Stimulated activated effector memory CD8-positive, alpha-beta T cell treated with anti-CD3 and anti-CD28 coated beads, Interleukin-12 subunit alpha, Interleukin-12 subunit beta, amount 100 ng/mL, for 72 hours (primary cell): ENCODE data around the gene RCSD1.

Experiments
- ATAC-seq: fragments of 150-1000 bp; cut with Tn5 transposase; 2 replicates; pipeline ENCODE4 v1.10.0; 2021
- DNase-seq, 2 donors: peaks; one replicate each; pipeline ENCODE4 v3.0.0; 2021 to 2022; ENCODE audit warnings: low spot score in 2 of 2
- H3K27ac Mint-ChIP-seq: one replicate; pipeline ENCODE4 v1.8.0; 2022; ENCODE audit warnings: mild to moderate bottlenecking, mixed read lengths
- H3K36me3 Mint-ChIP-seq: one replicate; pipeline ENCODE4 v1.8.0; 2022; ENCODE audit warnings: mild to moderate bottlenecking, mixed read lengths
- H3K4me1 Mint-ChIP-seq: one replicate; pipeline ENCODE4 v1.8.0; 2022; ENCODE audit warnings: mixed read lengths
- H3K4me3 Mint-ChIP-seq: one replicate; pipeline ENCODE4 v1.8.0; 2022; ENCODE audit warnings: mild to moderate bottlenecking, mixed read lengths
- H3K9me3 Mint-ChIP-seq: one replicate; pipeline ENCODE4 v1.8.0; 2022; ENCODE audit warnings: mixed read lengths

The RCSD1 gene

DNA sequence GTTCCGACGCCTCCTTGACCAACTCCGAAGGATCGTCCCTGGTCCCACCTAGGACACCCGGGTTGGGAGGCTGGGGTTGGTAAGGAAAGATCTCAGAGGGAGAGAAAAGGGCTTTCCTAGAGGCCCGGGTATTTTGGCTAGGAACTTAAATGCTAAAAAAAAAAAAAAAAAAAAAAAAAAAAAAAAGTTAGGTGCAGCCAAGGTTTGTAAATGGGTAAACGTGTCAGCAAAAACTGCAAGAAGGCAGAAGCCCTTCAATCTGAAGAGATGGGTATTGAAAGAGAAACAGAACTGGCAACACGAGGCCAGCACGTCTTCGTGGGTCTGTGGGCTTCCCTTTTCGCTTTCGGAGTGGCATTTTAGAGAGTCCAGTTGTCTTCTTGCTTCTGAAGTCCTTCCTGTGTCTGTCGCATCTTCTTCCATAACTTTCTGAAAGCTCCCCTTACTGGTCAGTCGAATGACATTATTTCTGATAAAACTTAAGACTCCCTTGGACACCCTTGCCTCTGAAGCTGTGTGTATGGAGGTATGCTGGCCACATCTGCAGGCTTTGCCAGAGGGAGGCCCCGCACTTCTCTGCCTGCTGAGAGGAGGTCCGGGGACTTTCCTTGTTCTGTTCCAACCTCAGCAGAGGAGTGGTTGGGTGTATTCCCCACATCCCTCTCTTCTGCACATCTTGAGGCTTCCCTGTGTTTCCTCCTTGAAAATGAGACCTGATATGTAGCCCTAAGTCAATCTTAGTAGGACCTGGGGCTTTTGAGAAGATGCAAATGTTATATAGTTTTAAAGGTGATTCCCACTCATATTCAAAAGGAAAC is 745 bp downstream of the RCSD1 start:
- peak; percentile 15 for ATAC-seq
- peak in 1 of 2 donors; percentile 66 for DNase-seq
- Mint-ChIP-seq H3K36me3 (peaks cover 60% of the 10 kb centered on the region), H3K9me3 (no peaks in the 10 kb centered on the region), H3K27ac (peak overlapping the region; percentile 95), H3K4me3 (peak overlapping the region; percentile 81), H3K4me1 (peaks cover 72% of the 10 kb centered on the region)

DNA sequence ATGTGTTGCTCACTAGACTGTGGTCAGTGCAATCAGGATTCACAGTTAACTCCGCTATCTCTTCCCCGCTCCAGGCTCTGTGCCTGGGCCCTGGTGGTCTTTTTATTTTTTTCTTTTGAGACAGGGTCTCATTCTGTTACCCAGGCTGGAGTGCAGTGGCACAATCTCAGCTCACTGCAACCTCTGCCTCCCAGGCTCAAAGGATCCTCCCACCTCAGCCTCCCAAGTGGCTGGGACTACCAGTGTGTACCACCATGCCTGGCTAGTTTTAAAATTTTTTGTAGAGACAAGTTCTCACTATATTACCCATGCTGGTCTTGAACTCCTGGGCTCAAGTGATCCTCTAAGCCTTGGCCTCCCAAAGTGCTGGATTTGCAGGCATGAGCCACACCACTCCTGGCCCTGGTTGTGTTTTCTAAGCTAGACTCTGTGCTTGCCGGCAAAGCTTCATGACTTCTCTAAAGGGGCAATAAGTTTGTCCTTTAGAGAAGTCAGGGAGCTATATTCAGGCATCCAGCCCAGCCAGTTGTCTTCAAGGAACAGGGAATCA is 1.4 kb downstream of the RCSD1 start:
- ATAC-seq (no peak), DNase-seq (peak in 1 of 2 donors; percentile 57)
- Mint-ChIP-seq H3K9me3 (no peaks in the 10 kb centered on the region), H3K4me3 (peak overlapping the region; percentile 81), H3K27ac (peak overlapping the region; percentile 95), H3K4me1 (peaks cover 76% of the 10 kb centered on the region), H3K36me3 (peaks cover 64% of the 10 kb centered on the region)

DNA sequence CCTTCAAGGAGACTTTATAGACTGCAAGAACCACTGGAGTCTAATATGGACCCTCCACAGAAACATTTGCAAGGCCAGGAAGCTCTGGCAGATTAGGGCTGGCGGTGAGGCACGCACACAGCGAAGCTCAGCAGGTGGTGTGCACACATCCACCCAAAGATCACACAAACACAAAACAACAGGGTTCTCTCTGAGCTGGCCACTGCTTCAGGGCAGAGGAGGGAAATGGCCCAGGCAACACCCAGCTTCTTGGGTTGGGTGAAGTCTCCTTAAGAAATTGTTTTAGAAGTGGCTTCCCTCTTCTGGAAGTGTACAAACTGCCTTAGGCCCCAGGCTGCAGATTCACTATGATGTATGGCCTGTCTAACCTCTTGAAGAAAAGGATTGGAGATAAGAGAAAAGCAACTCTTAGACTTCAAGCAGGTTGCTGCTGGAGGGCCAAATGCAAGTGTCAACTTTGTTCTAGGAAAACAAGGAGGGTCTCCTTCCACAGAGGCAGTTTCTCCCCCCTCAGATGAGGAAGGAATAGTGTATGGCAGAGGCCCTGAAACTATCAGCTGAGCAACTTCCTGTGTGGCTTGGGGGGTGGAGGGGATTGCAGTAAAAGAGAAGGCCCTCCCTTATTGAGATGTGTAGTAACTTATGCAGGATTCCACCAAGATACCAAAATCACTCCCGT is 2.0 kb downstream of the RCSD1 start:
- no peaks in the 10 kb centered on the region for H3K9me3 Mint-ChIP-seq
- H3K36me3 Mint-ChIP-seq, result peaks cover 67% of the 10 kb centered on the region
- peak in 1 of 2 donors; percentile 68 for DNase-seq
- peaks cover 82% of the 10 kb centered on the region for H3K4me1 Mint-ChIP-seq
- H3K4me3 Mint-ChIP-seq, result peak overlapping the region; percentile 81
- peak; percentile 29 for ATAC-seq
- H3K27ac Mint-ChIP-seq, result peak overlapping the region; percentile 95

DNA sequence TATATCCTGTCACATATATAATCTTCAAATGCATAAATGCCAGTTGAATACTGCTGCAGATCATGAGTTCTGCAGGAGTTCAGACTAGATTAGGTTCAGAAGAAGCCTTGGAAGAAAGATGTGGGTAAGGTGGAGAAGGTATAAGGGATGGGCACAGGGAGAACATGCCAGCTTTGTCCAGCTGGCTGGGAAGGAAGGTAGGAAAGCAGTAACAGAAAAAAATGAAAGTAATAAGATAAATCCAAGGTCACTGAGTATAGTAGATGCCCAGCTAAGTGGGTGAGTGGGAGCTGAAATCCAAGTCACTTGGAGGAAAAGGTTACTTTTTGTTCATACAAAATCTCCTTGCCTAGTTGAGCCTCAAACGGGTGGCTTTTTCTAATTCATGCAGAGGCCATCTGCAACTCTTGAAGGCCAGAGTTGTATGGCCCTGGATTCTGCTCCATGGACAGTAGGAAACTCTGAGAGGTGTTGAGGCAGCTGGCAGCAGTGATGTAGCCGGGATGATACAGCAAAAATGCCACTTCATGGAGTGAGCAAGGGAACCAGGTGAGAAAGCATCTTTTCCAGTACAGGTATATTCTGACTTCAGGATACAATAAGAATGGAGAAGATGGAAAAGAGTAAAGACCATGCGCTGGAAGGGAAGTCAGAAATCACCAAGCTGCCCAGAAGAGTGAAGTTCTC is 3.4 kb downstream of the RCSD1 start:
- ATAC-seq (no peak), DNase-seq (no peak)
- Mint-ChIP-seq H3K4me3 (peak overlapping the region; percentile 81), H3K27ac (peak overlapping the region; percentile 95), H3K9me3 (no peaks in the 10 kb centered on the region), H3K4me1 (peaks cover 84% of the 10 kb centered on the region), H3K36me3 (peaks cover 63% of the 10 kb centered on the region)

DNA sequence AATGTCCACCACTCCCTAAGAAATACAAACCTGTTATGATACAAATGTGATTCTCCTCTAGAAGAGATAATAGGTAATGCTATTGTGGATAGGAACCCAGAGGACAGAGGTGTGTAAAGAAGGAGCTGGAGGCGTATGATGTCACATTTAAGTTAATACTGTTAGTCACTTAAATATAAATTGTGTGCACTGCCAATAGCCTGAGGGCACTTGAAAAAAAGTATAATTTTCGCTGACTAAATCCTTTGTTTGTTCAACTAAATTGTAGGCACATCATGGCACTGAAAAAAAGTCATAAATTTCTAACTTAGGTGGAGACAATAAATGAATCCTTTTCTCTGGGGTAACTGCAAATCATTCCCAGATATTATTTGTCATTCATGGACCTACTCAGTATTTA is 4.4 kb downstream of the RCSD1 start:
- H3K9me3 Mint-ChIP-seq, result no peaks in the 10 kb centered on the region
- H3K36me3 Mint-ChIP-seq, result peaks cover 71% of the 10 kb centered on the region
- peaks cover 80% of the 10 kb centered on the region for H3K4me1 Mint-ChIP-seq

DNA sequence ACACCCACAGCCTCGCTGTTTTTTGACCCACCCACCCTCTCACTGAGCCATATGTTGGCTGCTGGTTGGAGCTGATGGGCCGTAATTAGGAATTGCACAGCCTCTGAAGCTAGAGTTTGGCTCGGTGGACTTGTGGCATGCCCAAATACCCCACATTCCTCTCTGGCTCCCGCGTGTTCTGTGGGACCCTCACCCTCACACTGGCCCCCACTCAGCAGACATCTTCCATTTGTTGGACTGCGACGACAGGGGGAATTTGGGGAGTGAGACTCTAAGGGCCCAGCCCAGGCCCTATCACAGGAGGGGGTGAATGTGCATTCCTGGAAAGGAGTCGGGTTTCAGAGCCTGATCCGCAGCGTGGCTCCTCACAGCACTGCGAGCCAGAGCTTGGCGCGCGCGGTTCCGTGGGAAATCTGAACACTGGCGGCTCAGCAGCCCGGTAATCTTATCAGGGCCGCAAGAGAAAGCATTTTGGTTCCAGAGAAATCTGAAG is 5.2 kb downstream of the RCSD1 start:
- Mint-ChIP-seq H3K9me3 (no peaks in the 10 kb centered on the region), H3K4me3 (no peak overlapping the region), H3K27ac (peak overlapping the region; percentile 95), H3K36me3 (peaks cover 72% of the 10 kb centered on the region), H3K4me1 (peaks cover 83% of the 10 kb centered on the region)
- ATAC-seq (no peak), DNase-seq (no peak)

More for the DNA sequence above, 4.4 kb downstream of the RCSD1 start:
- peak overlapping the region; percentile 95 for H3K27ac Mint-ChIP-seq
- peak overlapping the region; percentile 81 for H3K4me3 Mint-ChIP-seq
- no peak for ATAC-seq
- DNase-seq, result no peak

DNA sequence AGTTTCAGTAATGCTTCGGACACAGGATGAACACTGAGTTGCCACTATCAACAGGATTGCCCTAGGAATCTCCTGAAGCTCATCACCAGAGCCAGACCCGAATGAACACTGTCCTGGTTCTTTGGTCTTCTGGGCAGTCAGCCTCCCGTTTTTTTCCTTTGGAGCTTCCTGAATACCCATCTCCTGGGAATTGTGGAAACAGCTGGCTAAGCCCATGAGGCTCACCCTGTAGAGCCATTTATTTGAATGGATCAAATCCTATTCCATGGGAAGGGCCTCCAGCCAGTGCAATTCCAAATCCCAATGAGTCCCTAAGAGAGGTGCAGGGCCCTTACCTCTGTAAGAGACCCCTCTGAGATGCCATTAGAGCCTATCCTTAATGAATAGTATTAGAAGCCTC is 5.9 kb downstream of the RCSD1 start:
- H3K36me3 Mint-ChIP-seq, result peaks cover 74% of the 10 kb centered on the region
- H3K9me3 Mint-ChIP-seq, result no peaks in the 10 kb centered on the region
- peak overlapping the region; percentile 96 for H3K27ac Mint-ChIP-seq
- DNase-seq (no peak), ATAC-seq (no peak)
- peak overlapping the region; percentile 74 for H3K4me3 Mint-ChIP-seq
- H3K4me1 Mint-ChIP-seq, result peaks cover 88% of the 10 kb centered on the region

DNA sequence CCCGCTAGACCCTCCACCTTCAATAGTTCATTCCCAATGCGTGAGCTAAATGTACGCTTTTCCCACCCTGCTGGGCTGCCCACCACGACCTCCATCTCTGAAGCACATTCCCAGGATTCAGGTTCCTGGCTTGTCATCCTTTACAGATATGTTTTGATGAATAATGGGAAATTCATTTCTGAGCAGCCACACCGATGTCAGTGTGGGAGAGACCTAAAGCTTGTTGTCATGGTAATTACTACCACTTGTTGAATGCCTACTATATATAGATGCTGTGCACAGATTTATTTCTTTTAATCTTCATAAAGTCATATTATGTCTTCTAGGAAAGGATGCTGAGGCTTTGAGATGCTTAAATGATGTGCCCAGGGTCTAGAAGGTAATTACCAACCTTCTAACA is 8.0 kb downstream of the RCSD1 start:
- Mint-ChIP-seq H3K27ac (peak overlapping the region; percentile 96), H3K4me1 (peaks cover 91% of the 10 kb centered on the region), H3K4me3 (peak overlapping the region; percentile 74), H3K36me3 (peaks cover 79% of the 10 kb centered on the region), H3K9me3 (no peaks in the 10 kb centered on the region)
- DNase-seq (no peak), ATAC-seq (no peak)

DNA sequence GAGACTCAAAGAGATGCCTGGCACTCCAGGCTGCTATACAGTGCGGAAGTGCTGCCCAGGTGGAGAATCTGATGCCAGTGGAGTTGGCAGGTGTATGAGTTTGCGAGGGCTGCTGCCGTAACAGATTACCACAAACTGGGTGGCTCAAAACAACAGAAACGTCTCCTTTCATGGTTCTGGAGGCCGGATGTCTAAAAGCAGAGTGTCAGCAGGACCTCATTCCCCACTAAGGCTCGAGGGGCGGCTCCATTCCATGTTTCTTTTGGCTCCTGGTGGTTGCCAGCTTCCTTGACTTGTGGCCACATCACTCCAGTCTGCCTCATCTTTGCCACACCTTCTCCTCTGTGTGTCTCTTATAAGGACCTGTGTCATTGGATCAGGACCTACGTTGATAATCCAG is 10.0 kb downstream of the RCSD1 start:
- peaks cover 75% of the 10 kb centered on the region for H3K36me3 Mint-ChIP-seq
- DNase-seq (no peak), ATAC-seq (no peak)
- peak overlapping the region; percentile 15 for H3K4me3 Mint-ChIP-seq
- H3K4me1 Mint-ChIP-seq, result peaks cover 91% of the 10 kb centered on the region
- no peaks in the 10 kb centered on the region for H3K9me3 Mint-ChIP-seq
- H3K27ac Mint-ChIP-seq, result peak overlapping the region; percentile 96

DNA sequence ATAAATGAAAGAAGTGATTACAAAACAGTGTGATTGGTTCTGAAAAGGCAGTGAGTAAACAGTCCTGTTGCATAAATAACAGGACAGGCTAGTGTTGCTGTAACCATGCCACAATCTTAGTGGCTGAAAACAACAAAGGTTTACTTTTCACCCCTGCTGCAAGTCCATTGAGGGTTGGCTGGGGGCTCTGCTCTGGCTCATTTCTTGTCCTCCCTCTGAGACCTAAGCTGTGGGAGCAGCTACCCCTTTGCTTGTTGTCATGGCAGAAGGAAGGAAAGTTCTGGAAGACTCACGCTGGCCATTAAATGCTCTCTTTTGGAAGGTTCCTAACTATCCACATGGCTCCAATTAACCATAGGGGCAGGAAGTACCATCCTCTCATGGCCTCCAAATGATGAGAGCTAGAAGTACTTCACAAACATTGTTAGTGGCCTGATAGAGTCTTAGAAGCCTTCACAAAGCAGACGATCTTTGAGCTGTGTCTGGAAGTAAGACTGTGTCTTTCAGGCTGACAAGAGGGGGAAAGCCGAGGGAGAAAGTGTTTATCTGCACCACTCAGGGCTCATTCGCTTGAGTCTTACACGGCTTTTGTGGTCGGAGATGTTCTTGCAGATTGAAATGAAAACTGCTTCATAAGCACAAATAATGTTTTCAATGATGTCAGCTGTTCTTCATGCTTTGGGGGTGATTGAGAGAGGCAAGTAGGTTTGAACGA is 11.9 kb downstream of the RCSD1 start:
- peaks cover 86% of the 10 kb centered on the region for H3K36me3 Mint-ChIP-seq
- peak overlapping the region; percentile 52 for H3K4me3 Mint-ChIP-seq
- ATAC-seq, result peak; percentile 85
- H3K9me3 Mint-ChIP-seq, result no peaks in the 10 kb centered on the region
- peak in 1 of 2 donors; percentile 63 for DNase-seq
- H3K27ac Mint-ChIP-seq, result peak overlapping the region; percentile 96
- H3K4me1 Mint-ChIP-seq, result peaks cover 90% of the 10 kb centered on the region

DNA sequence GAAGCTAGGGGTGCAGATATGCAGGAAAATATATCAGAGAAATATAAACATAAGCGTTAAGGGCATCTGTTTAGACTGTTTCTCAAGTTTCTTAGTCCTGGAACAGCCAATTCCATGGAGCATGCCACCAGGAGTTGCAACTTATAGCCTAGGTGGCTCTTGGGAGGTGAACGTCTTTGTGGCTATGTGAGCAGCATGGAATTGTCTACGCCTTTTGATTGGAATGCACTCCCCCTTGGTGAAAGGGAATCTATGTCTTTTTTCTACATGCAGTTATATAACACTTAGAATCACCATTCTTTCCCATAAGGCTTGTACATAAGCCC is 12.4 kb downstream of the RCSD1 start:
- Mint-ChIP-seq H3K27ac (peak overlapping the region; percentile 96), H3K4me3 (peak overlapping the region; percentile 52), H3K4me1 (peaks cover 85% of the 10 kb centered on the region), H3K36me3 (peaks cover 86% of the 10 kb centered on the region), H3K9me3 (no peaks in the 10 kb centered on the region)
- no peak for DNase-seq
- ATAC-seq, result no peak

DNA sequence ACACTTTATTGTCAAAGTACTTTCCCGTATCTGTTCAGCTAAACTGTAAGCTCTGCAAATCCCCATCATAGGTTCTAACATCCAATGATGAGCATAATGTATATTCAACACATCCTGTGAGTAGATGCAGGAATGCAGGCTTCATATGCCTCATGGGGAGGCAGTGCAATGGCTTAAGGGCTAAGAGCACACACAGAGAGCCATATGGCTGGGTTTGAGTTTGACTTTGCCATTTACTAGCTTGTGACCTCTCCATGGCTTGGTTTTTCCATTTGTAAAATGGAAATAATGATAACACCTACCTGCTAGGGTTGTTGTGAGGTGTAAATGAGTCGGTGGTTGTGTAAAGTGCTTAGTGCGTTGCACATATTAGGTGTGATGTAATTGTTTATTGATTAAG is 13.4 kb downstream of the RCSD1 start:
- Mint-ChIP-seq H3K9me3 (no peaks in the 10 kb centered on the region), H3K4me3 (no peak overlapping the region), H3K4me1 (peaks cover 83% of the 10 kb centered on the region), H3K36me3 (peaks cover 85% of the 10 kb centered on the region), H3K27ac (peak overlapping the region; percentile 64)
- ATAC-seq, result no peak
- DNase-seq, result no peak

DNA sequence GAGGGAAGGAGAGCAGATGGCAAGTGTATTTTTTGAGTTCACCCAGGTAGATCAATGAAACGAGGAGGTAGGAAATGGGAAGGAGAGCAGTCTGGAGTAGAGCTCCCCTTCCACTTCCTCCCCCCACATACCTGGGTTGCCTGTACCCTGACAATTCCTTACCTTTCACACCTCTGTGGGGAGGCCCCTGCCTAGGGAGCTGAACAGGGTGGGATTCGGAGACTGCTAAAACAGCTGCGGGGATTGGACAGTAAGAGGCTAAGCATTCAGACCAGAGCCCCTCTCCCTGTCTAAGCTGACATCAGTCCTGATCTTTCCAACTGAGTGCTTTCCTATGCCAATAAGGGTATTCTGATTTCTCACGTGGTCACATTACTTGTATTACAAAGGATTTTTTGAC is 14.5 kb downstream of the RCSD1 start:
- no peak for ATAC-seq
- no peaks in the 10 kb centered on the region for H3K9me3 Mint-ChIP-seq
- H3K4me1 Mint-ChIP-seq, result peaks cover 86% of the 10 kb centered on the region
- peak overlapping the region; percentile 81 for H3K27ac Mint-ChIP-seq
- DNase-seq, result no peak
- no peak overlapping the region for H3K4me3 Mint-ChIP-seq
- peaks cover 75% of the 10 kb centered on the region for H3K36me3 Mint-ChIP-seq

DNA sequence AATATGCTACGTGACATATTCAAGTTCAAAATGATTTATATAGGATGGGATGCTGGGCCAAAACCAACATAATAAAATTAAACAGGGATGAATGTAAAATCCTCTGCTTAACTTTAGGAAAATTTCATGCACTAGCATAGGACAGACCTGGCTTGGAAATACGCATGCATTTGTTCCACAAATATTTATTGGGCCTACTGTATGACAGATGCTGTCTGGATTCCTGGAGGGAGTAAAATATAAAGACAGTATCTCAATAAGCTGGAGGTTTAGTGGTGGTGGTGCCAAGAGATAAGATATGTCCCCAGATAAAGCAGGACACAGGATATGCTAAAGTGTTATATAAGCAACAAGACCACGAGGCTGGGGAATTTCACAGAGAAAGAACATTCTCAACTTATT is 15.1 kb downstream of the RCSD1 start:
- Mint-ChIP-seq H3K36me3 (peaks cover 69% of the 10 kb centered on the region), H3K9me3 (no peaks in the 10 kb centered on the region), H3K4me1 (peaks cover 86% of the 10 kb centered on the region), H3K4me3 (no peak overlapping the region), H3K27ac (peak overlapping the region; percentile 81)
- ATAC-seq (no peak), DNase-seq (no peak)
